HG02970 (cell line): Measurements from ENCODE around the gene RARG.
A peak's percentile ranks its signal among the peaks of the same experiment; 100 is the strongest.
"Not testable (repeated sequence)": the region's sequence is repeated elsewhere in the genome, so short reads cannot be mapped to it uniquely, and the experiment has no call there.

Experiments
- ATAC-seq: cut with Tn5 transposase; IDR thresholded peaks from one replicate; pipeline ENCODE4 v1.9.1; 2021; ENCODE audit warnings: mild to moderate bottlenecking, moderate library complexity, moderate number of reproducible peaks; ENCODE audit not compliant: unreplicated experiment, low FRiP score

RARG gene

DNA sequence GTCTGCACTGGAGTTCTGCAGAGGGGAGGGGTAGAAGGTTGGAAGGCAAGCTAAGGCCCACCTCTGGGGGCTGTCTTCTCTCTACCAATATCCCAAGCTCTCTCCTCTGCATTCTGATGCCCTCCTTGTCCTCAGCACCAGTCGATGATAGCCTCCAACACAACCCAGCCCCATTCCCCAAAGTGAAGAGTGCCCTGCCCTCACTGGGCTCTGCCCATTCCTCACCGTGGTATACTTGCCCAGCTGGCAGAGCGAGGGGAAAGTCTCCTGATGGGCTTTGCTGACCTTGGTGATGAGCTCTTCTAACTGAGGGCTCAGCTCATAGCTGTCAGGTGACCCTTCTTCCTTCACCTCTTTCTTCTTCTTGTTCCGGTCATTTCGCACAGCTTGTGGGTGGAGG, 17.8 kb downstream of the RARG start:
- no peak for ATAC-seq

DNA sequence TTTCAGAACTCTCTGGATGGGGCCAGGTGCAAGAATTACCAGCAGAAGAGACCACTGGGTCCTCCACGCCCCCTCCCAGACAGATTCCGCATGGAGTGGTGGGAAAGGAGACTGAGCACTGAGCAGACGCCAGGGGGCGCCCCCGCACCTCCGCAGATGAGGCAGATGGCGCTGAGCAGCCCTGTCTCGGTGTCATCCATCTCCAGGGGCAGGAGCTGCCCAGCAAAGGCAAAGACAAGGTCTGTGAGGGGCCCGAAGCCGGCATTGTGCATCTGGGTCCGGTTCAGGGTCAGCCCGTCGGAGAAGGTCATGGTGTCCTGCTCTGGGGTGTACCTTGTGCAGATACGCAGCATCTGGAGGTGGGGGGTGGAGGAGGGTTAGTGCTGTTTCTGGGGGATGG, 18.7 kb downstream of the RARG start:
- no peak for ATAC-seq

DNA sequence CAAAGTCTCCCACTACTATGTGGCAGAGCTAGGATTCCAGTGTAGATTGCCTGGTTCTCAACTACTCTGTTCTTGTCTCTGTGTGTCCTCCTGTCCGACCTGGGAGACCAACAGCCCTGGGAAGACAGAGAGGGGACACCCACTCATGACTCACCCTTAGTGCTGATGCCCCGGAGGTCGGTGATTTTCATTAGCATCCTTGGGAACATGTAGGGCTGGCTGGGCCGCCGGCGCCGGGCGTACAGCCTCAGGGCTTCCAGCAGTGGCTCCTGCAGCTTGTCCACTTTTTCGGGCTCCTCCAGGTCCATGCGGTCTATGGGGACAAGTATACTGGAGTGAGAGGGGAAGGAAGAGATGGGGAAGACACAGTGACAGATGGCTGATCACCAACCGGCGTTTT, 19.1 kb downstream of the RARG start:
- ATAC-seq = no peak

GRCh38 chr12:53211476-53212381, 20.3 kb downstream of the RARG start:
- no peak for ATAC-seq

- ATAC-seq = no peak
Observed at GRCh38 chr12:53210843-53211242, 21.2 kb downstream of the RARG start.

- no peak for ATAC-seq
Observed at GRCh38 chr12:53208877-53209463, 23.0 kb downstream of the RARG start.

GRCh38 chr12:53208435-53208834, 23.6 kb downstream of the RARG start:
- no peak for ATAC-seq

- ATAC-seq = no peak
Observed at GRCh38 chr12:53207042-53207441, 25.0 kb downstream of the RARG start, which contains the start of gene ITGB7. Gene ITGB7 (minus strand): TSS chr12:53207251. CDS start chr12:53200443, 6,808 bp downstream.

DNA sequence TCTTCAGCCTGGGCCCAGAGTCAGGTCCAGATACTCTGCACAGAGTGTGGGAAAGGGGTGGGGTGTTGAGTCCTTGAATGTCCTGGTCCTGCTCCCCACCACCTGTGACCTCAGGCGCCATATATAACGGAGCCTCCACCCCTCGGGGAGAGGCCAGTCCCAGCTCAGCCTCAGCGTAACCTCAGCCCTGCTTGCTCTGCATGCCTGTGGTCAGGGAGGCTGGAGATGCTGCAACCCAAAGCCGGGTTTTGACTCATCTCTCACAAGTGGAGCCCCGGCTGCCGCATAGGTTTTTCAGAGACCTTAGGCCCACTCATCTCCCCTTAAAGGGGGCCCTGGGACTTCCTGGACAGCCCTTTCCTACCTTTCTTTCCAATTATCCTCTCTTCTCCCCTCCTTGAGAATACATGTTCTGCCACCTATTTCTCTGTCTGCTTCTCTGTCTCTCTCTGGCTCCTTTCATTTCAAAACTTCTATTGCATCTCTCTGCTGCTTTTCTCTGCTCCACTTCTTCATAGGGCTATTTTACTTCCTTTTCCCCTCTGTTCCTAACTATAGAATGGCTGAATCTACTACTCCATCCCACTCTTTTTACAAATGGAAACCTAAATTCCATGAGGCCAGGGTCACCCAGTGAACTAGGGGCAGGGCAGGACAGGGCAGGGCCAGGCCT, 26.1 kb downstream of the RARG start:
- ATAC-seq = peak; percentile 43

DNA sequence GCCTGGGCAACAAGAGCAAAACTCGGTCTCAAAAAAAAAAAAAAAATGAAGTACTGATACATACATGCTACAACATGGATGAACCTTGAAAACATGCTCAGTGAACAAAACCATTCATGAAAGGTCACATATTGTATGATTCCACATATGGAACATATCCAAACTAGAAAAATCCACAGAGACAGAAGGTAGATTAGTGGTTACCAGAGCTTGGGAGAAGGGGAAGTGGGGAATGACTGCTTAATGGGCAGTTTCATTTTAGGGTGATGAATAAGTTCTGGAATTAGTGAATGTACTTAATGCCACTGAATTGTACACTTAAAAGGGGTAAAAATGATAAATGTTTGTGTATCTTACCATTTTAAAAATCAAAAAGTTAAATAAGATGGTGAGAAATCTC, 27.7 kb downstream of the RARG start:
- ATAC-seq = no peak

DNA sequence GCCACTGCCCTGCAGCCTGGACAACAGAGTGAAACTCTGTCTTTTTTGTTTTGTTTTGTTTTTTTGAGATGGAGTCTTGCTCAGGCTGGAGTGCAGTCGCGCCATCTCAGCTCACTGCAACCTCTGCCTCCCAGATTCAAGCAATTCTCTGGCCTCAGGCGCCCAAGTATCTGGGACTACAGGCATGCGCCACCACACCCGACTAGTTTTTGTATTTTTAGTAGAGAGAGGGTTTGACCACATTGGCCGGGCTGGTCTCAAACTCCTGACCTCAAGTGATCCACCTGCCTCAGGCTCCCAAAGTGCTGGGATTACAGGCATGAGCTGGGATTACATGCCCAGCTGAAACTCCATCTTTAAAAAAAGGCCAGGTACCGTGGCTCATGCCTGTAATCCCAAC, 29.7 kb downstream of the RARG start:
- not testable (repeated sequence) for ATAC-seq

DNA sequence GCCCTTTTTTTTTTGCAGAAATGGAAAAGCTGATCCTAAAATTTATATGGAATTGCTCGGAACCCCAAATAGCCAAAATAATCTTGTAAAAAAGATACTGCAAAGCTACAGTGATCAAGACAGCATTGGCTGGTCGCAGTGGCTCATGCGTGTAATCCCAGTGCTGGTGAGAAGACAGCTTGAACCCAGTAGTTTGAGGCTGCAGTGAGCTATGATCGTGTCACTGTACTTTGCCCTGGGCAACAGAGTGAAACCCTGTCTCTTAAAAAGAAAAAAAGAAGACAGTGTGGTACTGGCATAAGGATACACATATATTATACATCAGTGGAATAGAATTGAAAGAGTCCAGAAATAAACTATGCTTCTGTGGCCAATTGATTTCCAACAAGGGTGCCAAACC, 30.4 kb downstream of the RARG start:
- ATAC-seq = no peak

GRCh38 chr12:53201177-53201541, 30.9 kb downstream of the RARG start:
- ATAC-seq = no peak

GRCh38 chr12:53200458-53201176, 31.4 kb downstream of the RARG start:
- no peak for ATAC-seq

DNA sequence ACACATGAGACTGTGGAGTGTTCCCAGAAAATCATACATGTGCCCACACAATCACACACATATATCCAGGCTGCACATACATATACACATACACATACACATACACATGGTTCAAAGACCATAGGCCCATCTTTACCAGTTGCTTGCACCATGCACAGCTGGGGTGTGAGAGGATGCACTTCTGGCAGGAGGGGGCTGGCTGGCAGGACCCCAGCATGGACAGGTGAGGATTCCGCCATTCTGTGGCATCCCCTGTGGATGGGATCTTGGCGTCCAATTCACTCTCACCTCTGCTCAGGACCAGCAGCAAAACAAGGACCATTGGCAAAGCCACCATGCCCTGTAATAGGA, 31.9 kb downstream of the RARG start:
- no peak for ATAC-seq

DNA sequence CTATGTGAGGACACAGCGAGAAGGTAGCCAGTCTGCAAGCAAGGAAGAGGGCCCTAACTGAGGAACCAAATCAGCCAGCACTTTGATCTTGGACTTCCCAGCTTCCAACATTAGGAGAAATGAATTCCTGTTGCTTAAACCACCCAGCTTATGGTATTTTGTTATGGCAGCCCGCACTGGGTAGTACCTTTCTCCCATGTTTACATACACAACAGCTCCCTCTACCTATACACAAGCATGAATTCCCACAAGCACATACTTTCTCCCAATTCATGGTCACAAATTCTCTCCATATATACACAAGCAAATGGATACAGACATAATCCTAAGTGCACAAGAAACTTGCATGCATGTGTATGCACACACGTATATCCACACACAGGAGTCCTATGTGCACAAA, 32.3 kb downstream of the RARG start:
- ATAC-seq = no peak

DNA sequence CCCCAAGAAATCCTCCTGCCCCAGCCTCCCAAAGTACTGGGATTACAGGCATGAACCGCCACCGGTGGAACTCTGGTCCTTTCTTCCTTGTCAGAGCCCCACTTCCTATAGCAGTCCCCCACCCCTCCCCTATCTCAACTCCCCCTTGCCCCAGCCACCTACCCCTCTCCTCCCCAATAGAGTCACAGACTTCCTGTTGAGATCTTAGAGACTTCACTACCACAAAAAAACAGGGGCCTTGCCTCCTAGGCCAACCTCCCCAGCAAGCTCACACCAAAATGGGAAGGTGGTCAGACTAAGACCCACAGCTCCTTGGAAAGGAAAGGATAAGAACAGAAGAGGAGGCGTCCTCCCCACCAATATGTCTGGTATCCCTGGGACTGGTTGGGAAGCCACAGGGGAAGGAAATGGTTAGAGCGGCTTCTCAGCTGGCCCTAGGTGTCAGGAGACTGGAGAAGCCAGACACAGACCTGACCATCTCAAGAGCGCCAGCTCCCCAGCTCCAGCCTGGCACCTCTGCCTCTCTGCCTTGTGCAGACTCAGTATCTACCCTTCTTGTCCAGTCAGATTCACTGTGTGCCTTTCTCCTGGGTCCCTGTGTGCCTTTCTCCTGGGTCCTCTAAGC, 33.4 kb downstream of the RARG start:
- no peak for ATAC-seq

DNA sequence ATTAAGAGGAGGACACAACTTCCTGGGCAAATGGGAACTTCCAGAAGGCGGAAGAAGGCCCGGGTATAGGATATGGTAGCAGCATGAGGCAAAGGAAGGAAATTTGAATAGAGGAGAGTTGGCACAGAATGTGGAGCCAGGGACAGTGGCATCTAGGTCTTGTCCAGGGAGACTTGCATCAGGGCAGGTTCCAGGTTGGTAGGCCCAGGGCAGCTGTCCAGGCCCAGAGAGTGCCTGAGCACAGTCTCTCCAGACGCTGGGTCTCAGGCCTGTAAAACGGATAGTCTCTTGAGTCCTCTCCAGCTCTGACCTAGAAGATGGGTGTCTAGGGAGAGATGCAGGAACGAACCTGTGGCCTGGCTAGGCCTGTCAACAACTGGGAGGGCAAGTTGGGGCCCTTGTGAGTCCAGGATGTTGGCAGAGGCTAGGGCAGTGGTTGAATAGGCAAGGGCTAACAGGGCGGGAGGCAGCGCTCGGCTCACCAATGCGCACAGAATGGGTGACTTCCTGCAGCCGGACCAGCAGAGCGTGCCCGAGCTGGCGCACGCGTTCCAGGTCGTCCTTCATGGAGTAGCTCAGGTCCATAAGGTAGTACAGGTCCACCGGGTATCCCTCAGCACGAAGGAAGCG, 34.9 kb downstream of the RARG start:
- ATAC-seq = no peak

GRCh38 chr12:53196486-53196885, 35.5 kb downstream of the RARG start:
- ATAC-seq = no peak
